NCI-H1694 (cell line): ENCODE measurements around the gene EFCAB5.
"Not testable (repeated sequence)": the region's sequence is repeated elsewhere in the genome, so short reads cannot be mapped to it uniquely, and the experiment has no call there.

Source experiments
- DNase-seq: peaks from one replicate; lab custom pipeline; 2025; lab: John Stamatoyannopoulos, UW

Gene EFCAB5

DNA sequence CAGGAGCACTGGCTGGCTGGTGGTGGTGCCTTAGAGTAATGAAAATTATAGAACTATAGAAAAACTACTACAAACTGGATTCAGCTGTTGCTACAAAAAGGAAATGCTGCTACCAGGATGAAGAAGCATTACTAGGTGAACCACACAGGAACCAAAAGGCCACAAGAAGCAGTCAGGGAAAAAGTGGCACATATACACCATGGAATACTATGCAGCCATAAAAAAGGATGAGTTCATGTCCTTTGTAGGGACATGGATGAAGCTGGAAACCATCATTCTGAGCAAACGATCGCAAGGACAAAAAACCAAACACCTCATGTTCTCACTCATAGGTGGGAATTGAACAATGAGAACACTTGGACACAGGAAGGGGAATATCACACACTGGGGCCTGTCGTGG, 5.5 kb upstream of the EFCAB5 start:
- not testable (repeated sequence) for DNase-seq

DNA sequence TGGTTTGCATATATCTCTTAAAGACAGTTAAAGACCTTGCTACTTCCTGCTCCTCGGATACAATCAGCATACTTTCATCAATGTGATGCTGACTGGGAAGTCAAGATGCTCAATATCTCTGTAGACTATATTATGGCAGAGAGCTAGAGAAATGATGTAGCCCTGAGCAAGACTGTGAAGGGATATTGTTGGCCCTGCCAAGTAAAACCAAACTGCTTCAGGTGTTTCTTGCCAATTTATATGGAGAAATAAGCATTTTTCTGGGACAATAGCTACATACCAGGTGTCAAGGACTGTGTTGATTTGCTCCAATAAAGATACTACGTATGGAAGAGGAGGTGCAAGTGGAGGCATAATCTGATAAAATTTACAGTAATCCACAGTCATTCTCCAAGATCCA, 4.7 kb upstream of the EFCAB5 start:
- DNase-seq: no peak

DNA sequence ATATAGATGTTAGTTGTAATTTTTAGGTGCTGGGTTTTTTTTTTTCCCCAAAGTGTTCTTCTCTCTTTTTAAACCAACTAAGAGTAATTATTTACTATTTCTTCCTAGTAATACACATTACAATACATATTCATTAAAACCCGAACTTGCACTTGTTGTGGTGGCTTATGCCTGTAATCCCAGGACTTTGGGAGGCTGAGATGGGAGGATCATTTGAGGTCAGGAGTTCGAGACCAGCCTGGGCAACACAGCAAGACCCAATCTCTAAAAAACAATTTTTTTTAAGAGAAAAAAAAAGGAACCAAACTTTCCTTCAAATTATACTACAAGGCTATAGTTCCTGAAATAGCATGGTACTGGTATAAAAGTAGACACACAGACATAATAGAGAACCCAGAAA, 3.8 kb downstream of the EFCAB5 start:
- no peak for DNase-seq

DNA sequence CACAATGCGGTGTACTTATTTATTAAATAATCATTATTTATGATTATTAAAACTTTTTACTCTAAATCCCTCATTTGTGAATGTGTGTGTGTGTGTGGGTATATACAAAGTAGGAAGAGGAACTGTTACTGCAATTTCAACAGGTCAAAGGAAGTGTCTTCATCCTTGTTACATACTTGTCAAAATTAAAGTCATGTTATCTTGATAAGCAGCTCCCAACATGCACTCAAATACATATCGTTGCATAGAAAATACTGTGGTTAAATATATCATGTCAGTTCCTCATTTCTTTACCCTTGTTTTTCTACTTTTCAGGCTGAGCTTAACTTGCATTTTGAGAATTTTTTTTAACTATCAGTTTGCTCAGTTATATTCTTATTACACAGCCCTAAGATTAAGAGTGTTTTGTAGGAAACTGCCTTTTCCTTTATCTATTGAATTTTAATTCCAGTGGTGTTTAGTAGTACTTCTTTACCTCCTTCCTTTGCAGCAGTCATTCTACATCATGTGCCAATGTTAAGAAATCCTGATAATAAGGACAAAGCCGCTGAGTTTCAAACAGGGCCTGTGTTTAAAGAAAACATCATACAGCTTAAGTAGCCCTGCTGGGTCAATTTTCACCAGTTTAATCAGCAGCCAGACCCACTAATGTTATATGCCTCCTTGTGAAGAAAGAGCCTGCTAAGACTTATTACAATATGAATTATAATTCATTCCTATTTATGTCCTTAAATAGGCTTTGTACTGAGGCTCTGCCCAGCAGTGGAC, 7.2 kb downstream of the EFCAB5 start:
- no peak for DNase-seq

DNA sequence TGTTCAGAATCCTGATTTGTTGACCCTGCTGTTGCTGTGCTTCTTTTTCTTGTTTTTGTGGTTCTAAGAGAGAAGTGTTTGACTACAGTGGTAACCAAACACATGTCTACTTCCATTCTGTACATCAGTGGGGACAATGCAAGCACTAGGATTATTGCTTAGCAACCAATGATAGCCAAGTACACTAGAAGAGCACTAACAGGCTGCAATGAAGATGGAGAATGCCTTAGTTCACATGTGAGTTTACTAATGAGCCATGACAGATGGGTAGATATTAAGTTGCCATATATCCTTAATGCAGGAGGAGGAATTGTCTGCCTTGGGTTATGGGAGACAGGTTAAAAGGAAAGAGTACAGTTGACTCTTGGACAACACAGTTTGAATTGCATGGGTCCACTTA, 8.3 kb downstream of the EFCAB5 start:
- no peak for DNase-seq

DNA sequence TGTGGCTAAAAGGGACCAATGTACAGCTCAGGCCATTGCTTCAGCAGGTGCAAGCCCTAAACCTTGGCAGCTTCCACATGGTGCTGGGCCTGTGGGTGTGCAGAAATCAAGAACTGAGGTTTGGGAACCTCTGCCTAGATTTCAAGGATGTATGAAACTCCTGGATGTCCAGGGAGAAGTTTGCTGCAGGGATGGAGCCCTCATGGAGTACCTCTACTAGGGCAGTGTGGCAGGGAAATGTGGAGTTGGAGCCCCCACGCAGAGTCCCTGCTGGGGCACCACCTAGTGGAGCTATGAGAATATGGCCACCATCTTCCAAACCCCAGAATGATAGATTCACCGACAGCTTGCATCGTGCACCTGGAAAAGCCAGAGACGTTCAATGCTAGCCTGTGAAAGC, 13.0 kb downstream of the EFCAB5 start:
- DNase-seq: no peak

DNA sequence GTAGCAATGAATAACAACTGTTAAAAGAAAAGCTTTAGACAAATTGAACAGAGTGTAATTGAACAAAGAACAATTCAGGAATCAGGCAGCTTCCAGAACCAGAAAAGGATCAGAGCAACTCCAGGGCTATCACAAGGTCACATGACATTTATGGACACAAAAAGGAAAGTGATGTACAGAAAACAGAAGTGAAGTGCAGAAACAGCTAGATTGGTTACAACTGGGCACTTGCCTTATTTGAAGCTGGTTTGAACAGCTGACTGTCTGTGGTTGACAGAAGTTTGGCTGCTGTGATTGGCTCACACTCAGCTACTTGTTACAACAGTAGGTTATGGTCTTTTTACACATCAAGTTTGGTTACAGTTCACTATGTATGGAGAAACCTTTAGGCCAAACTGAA, 14.8 kb downstream of the EFCAB5 start:
- DNase-seq: no peak

GRCh38 chr17:29957488-29957887, 16.1 kb downstream of the EFCAB5 start:
- not testable (repeated sequence) for DNase-seq

- DNase-seq: no peak
These were observed 17.7 kb downstream of the EFCAB5 start for GRCh38 chr17:29958947-29959657.

- DNase-seq: no peak
These were observed 18.4 kb downstream of the EFCAB5 start for GRCh38 chr17:29959658-29960337.

- DNase-seq: no peak
These were observed 21.2 kb downstream of the EFCAB5 start for GRCh38 chr17:29962656-29963055.

- no peak for DNase-seq
These were observed 26.8 kb downstream of the EFCAB5 start for GRCh38 chr17:29968271-29968670.

DNA sequence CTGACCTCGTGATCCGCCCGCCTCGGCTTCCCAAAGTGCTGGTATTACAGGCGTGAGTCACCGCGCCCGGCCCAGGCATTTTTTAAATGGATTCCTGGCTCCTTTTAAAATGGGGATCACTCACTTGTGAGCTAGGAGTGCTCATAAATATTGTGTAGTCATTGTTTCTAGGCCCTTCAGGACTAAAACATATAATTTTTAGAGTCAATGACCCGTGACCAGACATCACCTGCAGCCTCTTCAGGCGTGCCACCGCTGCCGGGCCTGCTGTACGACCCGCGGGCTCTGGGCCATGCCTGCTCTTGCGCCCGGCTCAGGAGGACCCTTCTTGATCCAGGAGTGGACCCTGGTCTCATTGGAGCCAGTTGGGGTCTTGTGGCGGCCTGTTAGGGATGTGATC, 30.8 kb downstream of the EFCAB5 start:
- no peak for DNase-seq

DNA sequence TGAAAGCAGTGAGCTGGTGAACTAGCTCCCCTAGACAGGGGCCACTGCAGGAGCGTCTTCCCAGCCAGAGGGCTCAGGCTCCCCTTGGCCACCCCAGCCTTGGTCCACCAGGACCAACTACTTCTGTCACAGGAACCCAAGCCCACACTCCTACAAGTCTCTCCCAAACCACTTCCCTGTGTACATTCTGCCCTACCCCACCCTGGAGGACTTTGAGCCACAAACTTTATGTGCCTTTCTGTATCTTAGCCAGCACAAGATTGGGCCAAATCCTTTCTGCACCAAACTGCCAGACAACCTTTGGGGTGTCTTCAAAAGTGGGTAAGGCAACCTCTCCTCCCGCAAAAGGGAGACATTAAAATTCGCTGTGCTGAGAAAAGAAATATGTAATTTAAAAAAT, 31.6 kb downstream of the EFCAB5 start:
- DNase-seq: no peak

- peak; percentile 36 for DNase-seq
These were observed 36.4 kb downstream of the EFCAB5 start for GRCh38 chr17:29977836-29978235.

- no peak for DNase-seq
These were observed 38.8 kb downstream of the EFCAB5 start for GRCh38 chr17:29980261-29980660.

DNA sequence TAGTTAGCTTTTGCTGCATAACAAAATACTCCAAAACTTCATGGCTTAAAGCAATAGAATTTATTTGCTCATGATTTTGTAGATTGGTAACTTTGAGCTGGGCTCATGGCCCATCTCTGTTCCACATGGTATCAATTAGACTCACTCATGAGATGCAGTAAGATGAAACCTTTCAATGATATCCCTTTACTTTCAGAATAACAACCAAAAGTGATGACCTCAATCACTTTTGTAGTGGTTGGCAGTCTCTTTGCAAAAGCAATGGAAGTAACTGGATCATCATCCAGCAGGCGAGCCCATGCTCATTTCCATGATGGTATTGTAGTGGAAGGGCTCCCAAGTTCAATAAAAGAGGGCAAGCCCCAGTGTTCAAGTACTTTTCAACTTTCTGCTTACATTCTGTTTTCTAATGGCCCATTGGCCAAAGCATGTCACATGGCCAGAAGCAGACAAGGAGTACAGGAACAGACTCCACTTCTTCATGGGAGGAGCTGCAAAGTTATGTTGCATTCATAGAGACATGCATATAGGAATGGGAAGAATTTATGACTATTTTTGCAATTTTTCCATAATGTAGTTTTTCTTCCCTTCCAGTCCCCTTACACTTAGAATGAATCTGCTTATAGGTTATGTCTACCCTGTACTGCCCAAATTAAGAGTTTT, 41.7 kb downstream of the EFCAB5 start:
- DNase-seq: no peak

GRCh38 chr17:29996458-29996857, 55.0 kb downstream of the EFCAB5 start:
- no peak for DNase-seq

DNA sequence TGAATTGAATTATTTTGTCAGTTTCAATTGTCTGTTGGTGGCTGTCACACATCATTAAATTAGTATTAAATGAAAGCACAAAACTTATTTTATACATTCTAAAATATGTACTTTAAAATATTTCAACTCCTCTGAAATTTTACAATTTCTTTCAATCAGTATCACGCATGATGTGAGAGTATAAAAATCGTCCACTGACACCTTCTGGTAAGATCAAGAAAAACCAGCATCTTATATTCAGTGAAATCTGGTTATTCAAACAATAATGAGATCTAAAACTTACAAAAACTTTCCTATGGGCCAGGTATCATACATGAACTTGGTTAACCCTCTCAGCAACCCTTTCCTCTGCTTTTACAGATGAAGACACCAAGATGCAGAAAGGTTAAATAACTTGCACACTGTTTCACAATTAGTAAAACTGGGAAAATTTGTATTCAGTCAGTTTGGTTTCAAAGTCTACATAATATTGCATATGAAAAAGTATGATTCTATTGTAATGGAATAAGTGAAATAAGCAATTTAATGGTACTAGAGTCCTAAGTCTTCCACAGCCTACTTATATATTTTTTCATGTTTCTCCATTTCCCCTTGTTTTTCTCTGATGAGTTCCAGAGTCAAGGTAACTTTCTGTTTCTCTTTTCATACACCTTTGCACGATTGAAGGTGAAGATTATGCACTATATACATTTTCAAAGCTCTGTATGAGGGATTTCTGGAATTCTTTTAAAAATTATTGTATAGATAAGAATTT, 58.7 kb downstream of the EFCAB5 start:
- no peak for DNase-seq

GRCh38 chr17:30000755-30001257, 59.4 kb downstream of the EFCAB5 start:
- no peak for DNase-seq

GRCh38 chr17:30002088-30002487, 60.7 kb downstream of the EFCAB5 start:
- no peak for DNase-seq
